ENCODE data around the gene PHTF2.

The PHTF2 gene

GRCh38 chr7:77931841-77932240, 133.3 kb downstream of the PHTF2 start:
- no peak for DNase-seq (ENCODE audit: low read depth)

DNA sequence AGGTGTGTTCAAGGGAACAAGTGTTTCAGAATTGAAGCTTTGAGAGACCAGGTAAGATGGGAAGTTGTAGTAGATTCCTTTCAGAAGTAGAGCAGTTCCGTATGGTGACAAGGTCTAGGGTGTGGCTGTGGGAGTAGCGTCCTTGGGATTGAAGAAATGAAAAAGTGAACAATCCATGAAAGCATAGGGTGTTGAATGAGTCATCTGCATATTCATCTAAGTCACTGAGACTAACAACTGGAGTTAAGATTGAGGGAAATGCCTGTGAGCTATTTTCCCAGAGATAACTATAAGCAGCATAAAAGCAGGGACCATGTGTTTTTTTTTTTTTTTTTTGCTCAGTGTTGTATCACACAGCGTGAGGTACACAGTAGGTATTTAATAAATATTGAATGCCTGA, 134.8 kb downstream of the PHTF2 start:
- peak; percentile 72 for DNase-seq (ENCODE audit: low read depth)

GRCh38 chr7:77935652-77936348, 137.2 kb downstream of the PHTF2 start:
- DNase-seq (ENCODE audit: low read depth) = no peak

GRCh38 chr7:77940647-77941046, 142.1 kb downstream of the PHTF2 start:
- DNase-seq (ENCODE audit: low read depth) = peak; percentile 47

DNA sequence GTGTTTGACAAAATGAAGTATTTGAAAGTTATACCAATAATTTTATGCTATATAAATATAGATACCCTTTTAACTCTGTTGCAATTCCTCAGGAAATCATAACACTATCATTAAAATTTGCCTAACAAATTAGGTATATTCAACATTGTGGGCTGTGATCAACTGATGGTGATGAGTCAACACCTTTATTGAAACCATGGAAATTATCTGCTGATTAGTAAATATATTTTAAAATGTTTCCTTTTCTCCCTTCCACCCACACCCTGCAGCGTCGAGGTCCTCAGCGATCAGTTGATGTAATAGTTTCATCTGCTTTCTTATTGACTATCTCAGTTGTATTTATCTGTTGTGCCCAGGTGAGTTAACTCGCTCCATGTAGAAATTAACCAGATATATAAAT, 143.9 kb downstream of the PHTF2 start:
- DNase-seq (ENCODE audit: low read depth) = no peak

DNA sequence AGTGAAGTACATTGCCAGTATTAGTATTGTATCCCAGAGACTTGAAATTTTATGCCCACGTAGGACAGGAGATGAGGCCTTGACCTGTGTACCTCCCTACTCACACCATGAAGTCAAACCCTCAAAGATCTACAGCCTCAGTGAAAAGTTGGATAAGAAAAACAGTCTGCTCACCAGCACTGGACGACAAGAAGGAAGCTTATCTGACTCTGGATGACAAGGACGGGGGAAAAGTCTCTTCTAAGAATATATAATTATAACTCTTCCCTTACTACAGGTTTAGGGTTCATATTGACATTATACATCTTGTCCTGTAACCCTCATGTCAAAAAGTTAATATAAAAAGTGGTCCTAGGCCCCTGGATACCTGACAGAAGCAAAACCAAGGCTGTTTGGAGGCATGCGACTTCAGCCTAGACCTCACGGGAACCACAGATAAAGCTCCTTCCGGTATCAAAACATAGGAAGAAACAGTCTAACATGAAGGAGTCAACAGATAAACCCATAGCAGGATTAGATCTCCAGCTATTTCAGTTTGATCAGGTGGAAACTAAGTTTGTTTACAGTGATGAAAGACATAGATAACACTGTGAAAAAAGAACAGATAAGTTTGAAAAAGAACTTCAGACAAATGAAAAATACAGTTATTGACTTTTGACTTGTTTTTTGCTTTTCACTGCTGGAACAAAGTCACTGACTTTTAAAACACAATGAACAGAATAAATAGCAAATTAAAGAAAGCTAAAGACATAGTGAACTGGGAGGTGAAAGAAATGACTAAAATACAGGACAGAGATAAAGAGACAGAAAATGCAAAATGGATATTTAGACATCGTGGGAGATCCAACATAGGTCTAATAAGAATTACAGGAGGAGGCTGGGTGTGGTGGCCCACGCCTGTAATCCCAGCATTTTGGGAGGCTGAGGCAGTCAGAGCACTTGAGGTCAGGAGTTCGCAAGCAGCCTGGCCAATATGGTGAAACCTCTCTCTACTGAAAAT, 145.9 kb downstream of the PHTF2 start:
- no peak for DNase-seq (ENCODE audit: low read depth)

DNA sequence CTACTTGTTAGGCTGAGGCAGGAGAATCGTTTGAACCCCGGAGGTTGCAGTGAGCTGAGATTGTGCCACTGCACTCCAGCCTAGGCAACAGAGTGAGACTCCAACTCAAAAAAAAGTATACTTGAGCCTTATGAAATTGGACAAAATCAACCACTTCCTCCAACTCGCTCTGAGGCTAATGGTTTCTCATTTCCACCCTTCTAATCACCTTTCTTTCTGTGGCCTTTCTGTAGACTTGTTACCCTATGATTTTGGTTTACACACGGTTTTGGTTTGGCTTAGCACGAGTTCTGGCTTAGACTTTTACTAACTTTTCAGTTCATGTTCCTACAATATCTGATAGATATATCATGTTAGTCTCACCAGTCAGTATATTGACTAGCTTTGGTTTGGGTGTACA, 152.0 kb downstream of the PHTF2 start:
- DNase-seq (ENCODE audit: low read depth) = no peak

GRCh38 chr7:77954773-77955555, 156.4 kb downstream of the PHTF2 start:
- DNase-seq (ENCODE audit: low read depth) = peak; percentile 63

DNA sequence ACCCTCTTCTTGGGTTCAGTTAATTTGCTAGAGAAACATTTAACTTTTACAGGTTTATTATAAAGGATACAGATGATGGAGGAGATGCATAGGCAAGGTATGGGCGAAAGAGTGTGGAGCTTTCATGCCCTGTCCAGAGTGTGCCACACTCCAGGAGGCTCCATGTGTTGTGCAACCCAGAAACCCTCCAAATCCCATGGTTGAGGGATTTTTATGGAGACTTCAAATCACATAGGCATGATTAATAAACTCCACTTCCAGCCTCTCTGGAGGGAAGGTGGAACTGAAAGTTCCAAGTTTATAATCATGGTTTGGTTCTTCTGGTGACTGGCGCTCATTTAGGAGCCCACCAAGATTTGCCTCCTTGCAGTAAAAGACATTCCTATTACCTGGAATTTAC, 159.9 kb downstream of the PHTF2 start:
- no peak for DNase-seq (ENCODE audit: low read depth)

DNA sequence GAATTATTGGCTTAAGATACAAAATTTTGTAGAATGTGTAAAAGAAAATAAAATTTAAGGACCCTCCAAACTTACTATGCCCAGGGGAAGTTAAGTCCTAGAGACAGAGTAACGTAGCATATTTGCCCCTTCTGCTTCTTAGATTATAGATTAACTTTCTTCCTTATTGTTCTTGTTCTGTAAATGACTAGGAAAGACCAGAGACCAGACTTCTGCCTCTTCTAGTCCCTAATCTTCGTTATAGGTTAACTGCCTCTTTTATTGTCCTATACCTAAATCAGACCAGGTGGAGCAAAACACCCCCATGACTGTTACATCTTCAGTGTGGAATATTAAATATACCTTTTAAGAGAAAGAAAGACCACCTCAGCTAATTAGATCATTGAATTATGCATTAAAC, 160.5 kb downstream of the PHTF2 start:
- DNase-seq (ENCODE audit: low read depth) = no peak

GRCh38 chr7:77960336-77960735, 161.8 kb downstream of the PHTF2 start:
- DNase-seq (ENCODE audit: low read depth) = no peak

- DNase-seq (ENCODE audit: low read depth) = no peak
Observed at GRCh38 chr7:77967429-77967828, 168.9 kb downstream of the PHTF2 start.

DNA sequence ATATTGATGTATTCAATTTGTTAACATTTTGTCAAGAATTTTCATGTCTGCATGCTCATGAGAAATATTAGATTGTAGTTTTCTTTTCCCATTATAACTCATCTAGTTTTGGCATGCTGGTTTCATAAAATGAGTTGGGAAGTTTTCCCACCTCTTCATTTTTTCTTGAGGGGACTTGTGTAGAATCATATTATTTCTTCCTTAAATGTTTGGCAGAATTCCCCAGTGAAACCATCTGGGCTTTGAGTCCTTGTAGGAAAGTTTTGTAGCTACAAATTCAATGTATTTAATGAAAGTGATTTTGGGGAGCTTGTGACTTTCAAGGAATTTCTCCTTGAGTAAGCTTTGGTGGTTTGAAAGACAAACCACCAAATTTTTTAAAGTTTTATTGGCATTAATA, 173.2 kb downstream of the PHTF2 start:
- no peak for DNase-seq (ENCODE audit: low read depth)

DNA sequence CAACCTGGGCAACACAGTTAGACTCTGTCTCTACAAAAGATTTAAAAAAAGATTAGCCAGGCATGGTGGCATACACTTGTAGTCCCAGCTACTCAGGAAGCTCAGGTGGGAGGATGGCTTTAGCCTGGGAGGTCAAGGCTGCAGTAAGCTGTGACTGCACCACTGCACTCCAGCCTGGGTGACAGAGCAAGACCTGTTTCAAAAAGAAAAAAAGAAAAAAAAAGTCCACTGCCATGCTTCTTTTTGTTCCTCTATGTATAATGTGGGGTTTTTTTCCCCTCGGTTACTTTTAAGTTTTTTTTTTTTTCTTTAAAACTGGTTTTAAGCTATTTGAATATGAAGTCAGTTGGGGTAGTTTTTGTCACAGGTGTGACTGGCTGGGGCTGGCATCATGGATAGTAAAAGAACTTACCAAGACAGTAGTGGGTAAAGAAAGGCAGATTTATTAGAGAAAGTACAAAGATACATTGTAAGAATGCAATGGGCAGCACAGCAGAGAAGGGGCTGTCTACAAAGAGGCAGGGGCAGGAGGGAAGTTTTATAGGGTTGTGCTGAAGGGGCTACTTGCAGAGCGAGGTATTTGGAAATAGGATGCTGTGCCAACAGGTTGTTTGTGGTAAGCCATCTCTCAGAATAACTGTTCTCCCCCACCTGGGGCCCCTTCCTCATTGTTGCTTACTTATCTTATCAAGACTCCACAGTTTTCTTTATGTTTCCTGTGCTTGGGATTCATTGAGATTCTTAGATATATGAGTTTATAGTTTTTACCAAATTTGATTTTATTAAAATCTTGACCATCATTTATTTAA, 177.3 kb downstream of the PHTF2 start:
- DNase-seq (ENCODE audit: low read depth) = no peak

DNA sequence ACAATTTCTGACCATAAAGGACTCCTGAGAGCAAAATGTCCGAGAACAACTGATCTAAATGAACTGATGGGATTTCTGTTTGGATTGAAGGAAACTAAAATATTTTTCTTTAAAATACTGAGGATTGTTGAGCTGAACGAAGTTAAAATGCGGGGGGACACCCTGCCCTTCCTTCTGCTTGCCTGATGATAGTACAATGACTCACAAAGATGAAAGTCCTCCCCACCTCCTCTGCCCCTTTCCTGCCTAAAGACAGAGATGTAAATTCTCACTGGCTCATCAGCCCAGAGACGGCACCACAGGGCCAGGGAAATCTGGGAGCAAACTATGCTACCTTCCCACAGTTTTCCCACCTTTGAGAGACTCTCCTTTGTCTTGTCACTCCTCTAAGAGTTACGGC, 180.6 kb downstream of the PHTF2 start:
- peak; percentile 5 for DNase-seq (ENCODE audit: low read depth)

DNA sequence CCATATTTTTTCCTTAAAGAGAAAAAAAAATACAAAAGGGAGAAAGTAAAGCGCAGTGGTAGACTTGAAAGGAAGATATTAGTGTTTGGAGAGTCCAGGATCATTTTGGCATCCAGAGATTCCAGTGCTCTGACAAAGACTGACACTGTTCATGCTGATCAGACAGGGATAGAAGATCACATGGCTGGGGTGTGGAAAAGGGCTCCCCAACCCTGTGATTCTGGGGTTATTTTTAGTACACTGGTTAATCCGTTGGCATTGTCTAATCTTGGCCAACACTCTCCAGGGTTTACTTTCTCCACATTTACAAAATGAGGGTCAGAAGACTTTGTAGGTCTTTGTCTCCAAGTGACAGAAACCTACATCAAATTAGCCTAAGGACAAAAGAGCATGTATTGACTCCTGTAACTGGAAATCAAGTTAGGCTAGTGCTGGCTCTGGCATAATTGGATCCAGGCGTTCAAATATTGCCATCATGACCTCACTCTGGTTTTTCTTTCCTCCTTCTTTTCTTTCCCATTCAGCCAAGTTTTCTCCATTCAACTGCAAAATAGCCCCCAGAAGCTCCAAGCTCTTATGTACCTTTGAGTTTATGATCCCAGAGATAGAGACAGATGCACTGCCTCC, 181.6 kb downstream of the PHTF2 start:
- no peak for DNase-seq (ENCODE audit: low read depth)

GRCh38 chr7:77982926-77983550, 184.5 kb downstream of the PHTF2 start:
- peak; percentile 57 for DNase-seq (ENCODE audit: low read depth)

DNA sequence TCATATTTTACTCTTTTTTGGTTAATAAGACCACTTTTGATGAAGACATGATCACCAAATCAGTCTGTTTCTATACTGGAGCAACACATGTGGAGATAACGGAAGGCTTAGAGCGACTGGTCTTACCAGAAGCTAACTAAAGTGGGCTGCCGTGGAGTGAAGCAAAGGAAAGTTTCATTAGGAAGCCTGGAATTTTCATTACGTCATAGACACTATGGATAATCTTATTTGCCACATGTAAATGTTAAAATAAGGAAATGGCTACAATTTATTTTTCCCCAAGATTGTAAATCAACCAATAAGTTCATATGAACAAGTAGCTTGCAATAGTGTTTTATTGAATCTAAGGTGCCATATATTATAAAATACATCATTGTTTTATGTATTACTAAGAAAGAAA, 185.4 kb downstream of the PHTF2 start:
- no peak for DNase-seq (ENCODE audit: low read depth)

DNA sequence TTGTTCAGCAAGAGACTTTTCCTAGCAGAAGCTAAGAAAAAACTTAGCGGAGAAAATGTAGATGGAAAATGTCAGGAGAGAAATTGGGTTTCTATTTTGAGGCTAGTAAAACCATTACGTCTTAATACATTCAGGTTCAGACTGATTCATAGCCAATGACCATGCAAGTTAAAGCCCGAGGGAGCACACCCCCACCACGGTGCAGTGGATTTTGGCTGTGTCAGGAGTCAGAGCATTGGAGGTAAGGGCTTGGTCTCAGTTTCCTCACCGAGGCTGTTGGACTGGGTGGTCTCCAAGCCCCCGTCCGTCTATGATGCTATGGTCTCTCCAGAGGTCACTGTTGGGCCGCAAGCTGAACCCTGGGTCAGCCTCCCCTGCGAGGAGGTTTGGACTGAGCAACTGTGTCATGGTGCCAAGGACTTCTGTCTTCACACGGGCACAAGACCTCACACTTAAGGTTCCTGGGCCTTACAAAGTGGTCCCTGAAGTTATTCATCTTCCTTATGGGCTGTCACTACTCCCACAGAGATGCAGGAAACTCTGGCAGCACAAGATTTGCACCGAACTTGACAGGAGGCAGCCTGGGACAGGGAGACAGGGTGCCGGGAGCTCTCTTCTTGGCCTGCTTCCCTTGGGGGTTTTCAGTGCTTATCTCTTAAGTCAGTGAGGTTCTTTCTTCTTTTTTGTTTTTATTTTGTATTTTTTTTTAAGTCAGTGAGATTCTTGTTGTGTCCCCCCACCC, 186.8 kb downstream of the PHTF2 start:
- no peak for DNase-seq (ENCODE audit: low read depth)

DNA sequence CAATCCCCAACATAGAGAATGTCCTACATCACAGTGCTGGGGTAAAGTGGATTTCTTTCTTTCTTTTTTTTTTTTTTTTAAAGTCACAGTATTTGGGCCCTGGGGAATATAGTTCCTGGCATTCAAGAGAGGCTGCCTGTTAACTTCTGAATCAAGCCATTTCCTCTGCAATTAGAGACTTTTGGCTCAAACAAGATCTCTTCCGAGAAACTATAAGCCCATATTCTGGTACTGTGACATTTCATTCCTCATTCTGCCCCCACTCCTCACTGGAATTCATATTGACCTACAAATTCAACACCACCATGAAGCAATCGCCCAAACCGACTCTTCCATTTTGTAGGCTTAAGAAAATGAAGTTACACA, 187.4 kb downstream of the PHTF2 start:
- DNase-seq (ENCODE audit: low read depth) = peak; percentile 46
